IPS-18a (cell line): Measurements from ENCODE around the gene CPTP.

Source experiments
- H3K27ac ChIP-seq: one replicate; pipeline ENCODE4 v1.5.1; 2013; ENCODE audit warnings: low read length
- H3K27me3 ChIP-seq: one replicate; pipeline ENCODE4 v1.6.1; 2013; ENCODE audit warnings: mild to moderate bottlenecking, low read length; ENCODE audit not compliant: control insufficient read depth, insufficient read depth
- H3K36me3 ChIP-seq: one replicate; pipeline ENCODE4 v1.6.1; 2013; ENCODE audit warnings: low read depth, low read length; ENCODE audit not compliant: control insufficient read depth
- H3K4me1 ChIP-seq: one replicate; pipeline ENCODE4 v1.6.1; 2013; ENCODE audit warnings: low read depth, low read length; ENCODE audit not compliant: control insufficient read depth
- H3K4me3 ChIP-seq: one replicate; pipeline ENCODE4 v1.5.1; 2013; ENCODE audit warnings: low read length
- H3K9ac ChIP-seq: one replicate; pipeline ENCODE4 v1.6.1; 2013; ENCODE audit warnings: mild to moderate bottlenecking, low read length, moderate library complexity
- H3K9me3 ChIP-seq: one replicate; pipeline ENCODE4 v1.6.1; 2013; ENCODE audit warnings: low read depth, low read length; ENCODE audit not compliant: control insufficient read depth

CPTP gene

GRCh38 chr1:1373051-1373814 lies 48.6 kb downstream of the CPTP start:
- H3K4me1 ChIP-seq = no peaks in the 10 kb centered on the region
- no peak overlapping the region for H3K4me3 ChIP-seq

DNA sequence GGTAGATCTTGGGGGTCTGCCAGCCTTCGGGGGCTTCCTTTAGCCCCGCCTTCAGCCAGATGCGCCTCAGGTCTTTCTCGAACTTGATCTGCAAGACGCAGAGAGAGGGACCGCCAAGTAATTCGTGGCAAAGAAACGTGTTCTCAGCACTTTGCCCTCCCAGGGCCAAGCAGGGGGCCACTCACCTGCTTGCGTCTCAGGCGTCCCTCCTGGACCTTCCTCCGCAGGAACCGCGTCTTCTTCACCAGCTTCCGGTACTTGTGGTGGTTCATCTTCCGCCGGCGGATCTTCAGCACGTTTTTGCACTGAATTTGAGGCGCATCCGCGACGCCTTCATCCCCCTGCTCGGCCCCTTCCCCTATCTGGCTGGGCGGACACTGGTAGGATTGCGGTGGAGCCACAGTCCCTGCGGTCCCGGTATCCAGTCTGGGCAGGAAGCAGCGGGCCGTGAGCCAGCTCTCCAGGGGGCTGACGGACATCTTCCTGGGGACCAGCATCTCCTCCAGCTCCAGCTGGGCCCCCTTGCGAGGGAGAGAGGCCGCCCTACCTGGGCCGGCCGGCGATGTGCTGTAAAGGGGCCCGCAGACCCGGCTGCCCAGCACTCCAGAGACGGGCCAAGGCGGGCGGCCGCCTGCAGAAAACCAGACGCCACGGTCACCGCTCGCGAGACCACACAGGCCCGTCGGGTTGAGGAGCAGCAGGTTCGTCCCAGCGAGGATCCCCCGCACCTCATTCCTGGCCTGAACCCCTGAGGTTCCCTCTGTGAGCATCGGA lies 49.4 kb downstream of the CPTP start:
- H3K9ac ChIP-seq = peak overlapping the region; percentile 88
- no peak overlapping the region for H3K27ac ChIP-seq
- H3K36me3 ChIP-seq = no peaks in the 10 kb centered on the region
- no peaks in the 10 kb centered on the region for H3K9me3 ChIP-seq
- peak overlapping the region; percentile 79 for H3K4me3 ChIP-seq
- no peaks in the 10 kb centered on the region for H3K4me1 ChIP-seq
- H3K27me3 ChIP-seq = no peaks in the 10 kb centered on the region

More at GRCh38 chr1:1373051-1373814, 48.6 kb downstream of the CPTP start:
- H3K9me3 ChIP-seq = no peaks in the 10 kb centered on the region
- H3K27ac ChIP-seq = no peak overlapping the region
- no peaks in the 10 kb centered on the region for H3K27me3 ChIP-seq
- H3K36me3 ChIP-seq = no peaks in the 10 kb centered on the region
- no peak overlapping the region for H3K9ac ChIP-seq

DNA sequence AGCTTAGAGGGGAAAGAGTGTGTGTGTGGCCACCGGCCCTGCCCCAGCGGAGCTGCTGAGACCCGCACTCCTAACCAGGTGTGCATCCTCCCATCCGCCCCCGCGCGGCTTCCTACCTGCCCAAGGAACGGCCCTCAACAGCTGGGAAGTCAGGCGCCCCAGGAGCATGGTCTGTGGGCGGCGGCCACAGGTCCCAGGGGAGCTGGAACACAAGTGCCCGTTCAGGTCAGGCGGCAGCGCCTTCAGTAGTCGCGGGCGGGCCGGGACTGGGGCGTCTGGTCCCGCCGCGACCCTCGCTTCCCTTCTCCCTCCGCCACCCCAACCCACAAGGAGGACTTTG lies 50.0 kb downstream of the CPTP start:
- no peaks in the 10 kb centered on the region for H3K9me3 ChIP-seq
- H3K27me3 ChIP-seq = no peaks in the 10 kb centered on the region
- no peaks in the 10 kb centered on the region for H3K36me3 ChIP-seq
- H3K4me1 ChIP-seq = no peaks in the 10 kb centered on the region
- peak overlapping the region; percentile 79 for H3K4me3 ChIP-seq
- no peak overlapping the region for H3K27ac ChIP-seq
- H3K9ac ChIP-seq = peak overlapping the region; percentile 88

DNA sequence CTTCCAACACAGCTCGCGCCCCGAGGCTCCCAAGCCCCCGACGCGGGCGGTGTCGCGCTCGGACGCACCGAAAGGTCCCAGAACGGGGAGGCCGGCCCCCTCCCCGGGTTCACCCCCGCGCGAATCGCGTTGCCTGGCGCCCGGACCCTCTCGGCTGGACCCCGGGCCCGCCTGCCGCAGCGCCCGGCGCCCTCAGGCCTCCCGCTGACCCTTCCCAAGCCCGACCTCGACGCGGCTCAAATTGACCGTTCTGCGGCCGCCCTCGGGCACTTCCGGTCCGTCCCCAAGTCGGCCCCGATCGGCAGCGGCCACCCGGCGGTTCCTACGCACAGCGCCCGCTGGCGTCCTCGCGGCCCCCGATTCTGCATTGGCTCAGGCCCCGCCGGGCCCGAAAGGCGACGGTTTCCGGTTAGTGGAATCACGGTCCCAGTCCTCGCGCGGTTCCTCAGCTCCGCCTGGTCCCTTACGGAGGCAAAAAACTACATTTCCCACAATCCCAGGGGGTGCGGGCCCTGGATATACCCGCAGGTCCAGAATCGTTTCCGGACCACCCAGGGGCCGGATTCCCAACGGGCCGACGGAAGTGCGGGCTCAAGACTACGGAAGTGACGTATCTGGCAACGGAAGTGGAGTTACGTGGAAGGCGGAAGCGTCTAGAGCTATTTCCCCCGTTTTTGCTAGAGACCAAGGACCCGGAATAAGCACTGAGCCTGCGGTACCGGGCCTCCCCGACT lies 50.5 kb downstream of the CPTP start, which contains the start of gene AURKAIP1:
TSS of gene AURKAIP1 (minus strand) at position 279 of the 734 bp plus-strand sequence. CDS start 451 bp downstream, outside the sequence.
- Histone ChIP-seq H3K27me3 (no peaks in the 10 kb centered on the region), H3K9me3 (no peaks in the 10 kb centered on the region), H3K27ac (peak within 1 kb of the TSS; percentile 53), H3K4me3 (peak within 1 kb of the TSS; percentile 79), H3K9ac (peak within 1 kb of the TSS; percentile 88), H3K36me3 (no peaks in the 10 kb centered on the region), H3K4me1 (no peaks in the 10 kb centered on the region)

- H3K4me3 ChIP-seq = no peak overlapping the region
- H3K9me3 ChIP-seq = no peaks in the 10 kb centered on the region
- no peaks in the 10 kb centered on the region for H3K27me3 ChIP-seq
- peaks cover 3% of the 10 kb centered on the region for H3K36me3 ChIP-seq
- no peak overlapping the region for H3K27ac ChIP-seq
- no peaks in the 10 kb centered on the region for H3K4me1 ChIP-seq
- no peak overlapping the region for H3K9ac ChIP-seq
Observed at GRCh38 chr1:1376551-1377226, 52.1 kb downstream of the CPTP start.

- Histone ChIP-seq H3K36me3 (peaks cover 4% of the 10 kb centered on the region), H3K4me1 (no peaks in the 10 kb centered on the region), H3K9me3 (no peaks in the 10 kb centered on the region), H3K27ac (no peak overlapping the region), H3K4me3 (no peak overlapping the region), H3K9ac (no peak overlapping the region), H3K27me3 (no peaks in the 10 kb centered on the region)
Observed at GRCh38 chr1:1377540-1378205, 53.1 kb downstream of the CPTP start.
